22Rv1 (cell line): ENCODE data around the gene YPEL5.

ENCODE experiments used
- H3K27ac ChIP-seq: fragments of 450-650 bp; 2 replicates; pipeline ENCODE4 v1.5.1; 2017
- ZFX ChIP-seq: fragments of 450-650 bp; IDR thresholded peaks from 2 replicates; pipeline ENCODE4 v1.6.1; 2017; ENCODE audit warnings: antibody characterized with exemption, borderline replicate concordance
- TF ChIP-seq, protein P1 (sequence below): fragments of 450-650 bp; IDR thresholded peaks from 2 replicates; pipeline ENCODE4 v1.5.1; 2017; ENCODE audit warnings: mild to moderate bottlenecking

Gene YPEL5

DNA sequence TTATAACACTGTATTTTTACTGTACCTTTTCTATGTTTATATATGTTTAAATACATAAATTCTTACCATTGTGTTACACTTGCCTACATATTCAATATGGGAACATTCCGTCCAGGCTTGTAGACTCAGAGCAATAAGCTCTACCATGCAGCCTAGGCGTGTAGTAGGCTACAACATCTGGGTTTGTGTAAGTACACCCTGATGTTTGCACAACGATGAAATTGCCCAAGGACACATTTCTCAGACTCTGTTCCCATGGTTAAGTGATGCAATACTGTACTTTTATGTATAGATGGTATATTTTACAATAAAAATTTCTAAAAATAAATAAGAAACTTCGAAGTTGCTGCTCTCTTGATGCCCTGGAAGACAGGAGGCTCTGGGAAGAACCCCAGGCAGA is 38.4 kb downstream of the YPEL5 start:
- no peak overlapping the region for H3K27ac ChIP-seq
- no peak for TF ChIP-seq ZFX
- TF ChIP-seq, protein P1, sequence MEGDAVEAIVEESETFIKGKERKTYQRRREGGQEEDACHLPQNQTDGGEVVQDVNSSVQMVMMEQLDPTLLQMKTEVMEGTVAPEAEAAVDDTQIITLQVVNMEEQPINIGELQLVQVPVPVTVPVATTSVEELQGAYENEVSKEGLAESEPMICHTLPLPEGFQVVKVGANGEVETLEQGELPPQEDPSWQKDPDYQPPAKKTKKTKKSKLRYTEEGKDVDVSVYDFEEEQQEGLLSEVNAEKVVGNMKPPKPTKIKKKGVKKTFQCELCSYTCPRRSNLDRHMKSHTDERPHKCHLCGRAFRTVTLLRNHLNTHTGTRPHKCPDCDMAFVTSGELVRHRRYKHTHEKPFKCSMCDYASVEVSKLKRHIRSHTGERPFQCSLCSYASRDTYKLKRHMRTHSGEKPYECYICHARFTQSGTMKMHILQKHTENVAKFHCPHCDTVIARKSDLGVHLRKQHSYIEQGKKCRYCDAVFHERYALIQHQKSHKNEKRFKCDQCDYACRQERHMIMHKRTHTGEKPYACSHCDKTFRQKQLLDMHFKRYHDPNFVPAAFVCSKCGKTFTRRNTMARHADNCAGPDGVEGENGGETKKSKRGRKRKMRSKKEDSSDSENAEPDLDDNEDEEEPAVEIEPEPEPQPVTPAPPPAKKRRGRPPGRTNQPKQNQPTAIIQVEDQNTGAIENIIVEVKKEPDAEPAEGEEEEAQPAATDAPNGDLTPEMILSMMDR, result no peak

DNA sequence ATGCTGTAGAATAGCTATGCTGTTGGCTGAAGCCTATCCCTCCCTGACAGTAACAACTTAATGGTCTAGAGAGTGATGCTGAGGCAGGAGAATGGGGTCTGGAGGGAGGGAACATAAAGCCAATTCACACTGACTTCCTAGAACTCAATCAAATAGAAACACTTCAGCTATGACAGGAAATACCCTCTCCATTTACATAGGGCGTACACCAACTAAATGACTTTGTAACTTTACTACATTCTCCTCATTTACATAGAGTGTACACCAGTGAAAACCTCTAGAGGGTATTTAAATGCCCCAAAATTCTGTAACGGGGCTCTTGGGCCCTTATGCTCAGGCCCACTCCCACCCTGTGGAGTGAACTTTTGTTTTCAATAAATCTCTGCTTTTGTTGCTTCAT is 41.5 kb downstream of the YPEL5 start:
- no peak overlapping the region for H3K27ac ChIP-seq
- TF ChIP-seq, protein P1, result no peak
- TF ChIP-seq ZFX, result no peak

DNA sequence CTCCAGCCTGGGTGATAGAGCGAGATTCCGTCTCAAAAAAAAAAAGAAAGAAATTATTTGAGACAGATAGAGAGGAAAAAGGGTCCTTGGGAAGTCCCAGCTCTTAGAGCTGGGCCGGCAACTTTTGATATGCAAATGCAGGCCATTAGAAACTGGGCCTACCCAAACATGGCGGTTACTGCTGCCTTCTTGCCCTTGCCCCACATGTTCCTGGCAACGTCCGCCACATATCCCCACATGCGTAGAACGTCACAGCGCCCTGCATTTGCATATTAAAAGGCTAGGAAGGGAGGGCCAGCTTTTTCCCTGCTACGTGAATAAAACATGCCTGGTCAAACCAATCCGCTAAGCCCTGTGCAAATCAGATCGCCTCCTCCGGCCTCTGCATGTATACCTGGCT is 43.8 kb downstream of the YPEL5 start:
- no peak overlapping the region for H3K27ac ChIP-seq
- TF ChIP-seq ZFX, result no peak
- TF ChIP-seq, protein P1, result no peak

DNA sequence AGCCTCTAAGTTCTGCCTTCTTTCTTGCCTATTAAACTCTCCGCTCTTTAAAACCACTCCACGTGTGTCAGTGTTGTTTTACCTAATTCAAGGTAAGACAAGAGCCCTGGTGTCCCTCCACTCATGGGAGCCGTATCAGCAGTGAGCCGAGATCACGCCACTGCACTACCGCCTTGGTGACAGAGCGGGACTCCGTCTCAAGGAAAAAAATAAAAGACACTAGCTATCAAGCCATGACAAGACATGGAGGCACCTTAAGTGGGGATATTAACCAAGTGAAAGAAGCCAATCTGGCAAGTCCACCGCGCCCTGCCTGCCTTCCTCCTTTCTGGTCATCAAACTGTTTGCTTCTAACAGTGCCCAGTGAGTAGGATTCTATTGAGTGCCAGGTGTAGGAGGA is 44.3 kb downstream of the YPEL5 start:
- TF ChIP-seq ZFX, result no peak
- TF ChIP-seq, protein P1, result no peak
- no peak overlapping the region for H3K27ac ChIP-seq

DNA sequence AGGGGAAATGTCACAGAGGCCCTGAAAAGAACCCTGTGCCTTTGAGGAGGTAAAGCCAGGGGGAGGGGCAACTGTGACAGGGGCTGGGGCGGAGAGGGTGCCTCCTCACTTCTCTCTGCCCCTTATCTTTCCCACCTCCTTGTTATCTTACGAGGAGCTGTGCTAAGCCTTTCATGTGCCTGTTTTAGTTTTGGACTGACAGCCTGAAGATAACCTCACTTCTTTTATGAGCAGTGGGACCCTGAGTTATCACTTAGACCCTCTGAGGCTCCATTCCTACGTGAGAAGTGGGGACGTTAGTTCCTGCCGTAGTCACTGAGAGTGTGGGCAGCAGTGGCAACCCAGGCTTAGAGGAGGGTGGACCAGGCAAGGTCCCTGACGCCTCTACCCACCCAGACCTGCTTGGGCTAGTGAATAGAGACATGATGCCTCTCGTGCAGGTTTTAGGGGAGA is 45.0 kb downstream of the YPEL5 start:
- no peak for TF ChIP-seq ZFX
- TF ChIP-seq, protein P1, result no peak
- H3K27ac ChIP-seq, result no peak overlapping the region

DNA sequence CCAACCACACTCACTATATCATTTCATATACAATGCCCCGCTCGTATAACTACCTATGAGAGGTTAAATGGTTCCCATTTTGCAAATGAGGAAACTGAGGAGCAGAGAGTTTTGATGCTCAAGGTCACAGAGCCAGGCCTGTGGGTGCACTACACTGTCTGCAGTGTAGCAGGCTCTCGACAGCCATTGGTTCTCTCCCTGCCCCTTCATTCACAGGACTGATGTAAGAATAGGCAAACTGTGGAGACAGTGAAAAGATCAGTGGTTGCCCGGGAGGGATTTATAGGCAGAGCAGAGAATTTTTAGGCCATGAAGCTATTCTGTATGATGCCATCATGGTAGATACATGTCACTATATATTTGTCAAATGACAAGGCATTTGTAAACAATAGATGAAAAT is 45.5 kb downstream of the YPEL5 start:
- TF ChIP-seq, protein P1, result no peak
- TF ChIP-seq ZFX, result no peak
- no peak overlapping the region for H3K27ac ChIP-seq

DNA sequence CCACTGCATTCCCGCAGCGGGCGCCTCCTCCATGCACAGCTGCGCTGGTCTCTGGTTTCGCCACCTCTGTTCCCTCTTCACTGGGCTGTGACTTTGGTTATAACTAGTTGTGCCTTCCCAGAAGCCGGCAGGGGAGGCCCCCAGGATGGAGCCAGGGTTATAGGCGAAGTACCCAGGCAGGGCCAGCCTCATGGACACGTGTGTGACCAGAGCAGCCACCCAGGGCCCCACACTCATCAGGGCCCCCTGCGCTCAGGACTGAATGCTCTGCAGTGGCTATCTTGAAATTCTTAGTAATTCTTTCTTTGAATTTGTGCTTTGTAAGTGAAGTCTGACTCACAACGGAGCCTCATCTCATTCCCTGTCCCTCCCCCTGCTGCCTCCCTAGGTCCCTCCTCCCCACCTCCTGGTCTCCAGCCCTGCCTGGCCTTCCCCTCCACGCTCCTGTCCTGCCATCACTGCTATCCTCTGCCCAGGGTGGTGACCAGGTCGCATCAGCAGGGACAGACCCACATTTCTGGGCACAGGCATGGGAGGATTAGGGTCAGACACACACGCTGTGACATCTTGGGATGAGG is 46.4 kb downstream of the YPEL5 start:
- H3K27ac ChIP-seq, result no peak overlapping the region
- TF ChIP-seq, protein P1, result no peak
- TF ChIP-seq ZFX, result no peak
